ENCODE results near the gene NPHS1.
"Not testable (repeated sequence)": the region's sequence is repeated elsewhere in the genome, so short reads cannot be mapped to it uniquely, and the experiment has no call there.

The NPHS1 gene

DNA sequence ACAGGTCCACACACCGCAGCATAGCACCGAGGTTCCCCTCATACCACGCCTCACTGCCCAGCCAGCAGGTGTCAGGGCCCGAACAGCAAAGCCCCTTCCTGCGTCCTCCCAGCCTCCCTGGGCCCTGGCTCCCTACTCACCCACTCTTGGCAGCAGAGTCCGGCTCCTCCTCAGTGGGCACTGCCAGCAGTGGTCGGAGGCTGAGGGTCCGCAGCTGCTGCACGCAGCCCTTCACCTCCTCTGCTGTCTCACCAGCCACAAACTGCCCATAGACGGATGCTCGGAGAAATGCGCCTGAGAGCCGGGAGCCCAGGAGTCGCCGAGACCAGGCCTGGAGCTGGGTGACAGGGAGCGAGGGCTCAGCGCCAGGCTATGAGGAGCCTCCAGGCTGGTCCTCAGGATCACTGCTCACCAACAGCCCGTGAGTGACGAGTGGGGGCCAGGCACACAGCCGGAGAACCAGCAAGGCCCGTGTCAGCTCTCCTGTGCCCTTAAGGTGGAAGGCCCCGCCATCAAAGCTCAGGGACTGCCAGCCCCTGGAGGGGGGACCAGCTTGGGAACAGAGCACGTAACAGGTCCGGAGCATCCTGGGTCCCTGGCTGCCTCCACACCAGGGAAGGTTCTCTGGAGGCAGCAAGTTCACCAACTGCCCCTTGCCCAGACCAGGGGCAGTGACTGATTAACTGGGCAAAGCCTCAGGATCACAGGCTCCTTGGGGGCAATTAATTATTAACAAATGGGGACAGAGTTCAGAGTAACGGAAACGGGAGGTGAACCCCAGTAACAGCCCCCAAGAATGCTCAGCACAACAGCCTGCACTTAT lies 39.9 kb downstream of the NPHS1 start, which contains the start of gene PRODH2:
Gene PRODH2 (minus strand): TSS at position 626 of the 823 bp plus-strand sequence. CDS start 40 bp downstream, at position 586.
- DNase-seq (ENCODE audit: low read depth): no peak

GRCh38 chr19:35811317-35812219 lies 40.7 kb downstream of the NPHS1 start:
- no peak for DNase-seq (ENCODE audit: low read depth)

- no peak for DNase-seq (ENCODE audit: low read depth)
Measured at GRCh38 chr19:35807633-35808032, 44.7 kb downstream of the NPHS1 start.

DNA sequence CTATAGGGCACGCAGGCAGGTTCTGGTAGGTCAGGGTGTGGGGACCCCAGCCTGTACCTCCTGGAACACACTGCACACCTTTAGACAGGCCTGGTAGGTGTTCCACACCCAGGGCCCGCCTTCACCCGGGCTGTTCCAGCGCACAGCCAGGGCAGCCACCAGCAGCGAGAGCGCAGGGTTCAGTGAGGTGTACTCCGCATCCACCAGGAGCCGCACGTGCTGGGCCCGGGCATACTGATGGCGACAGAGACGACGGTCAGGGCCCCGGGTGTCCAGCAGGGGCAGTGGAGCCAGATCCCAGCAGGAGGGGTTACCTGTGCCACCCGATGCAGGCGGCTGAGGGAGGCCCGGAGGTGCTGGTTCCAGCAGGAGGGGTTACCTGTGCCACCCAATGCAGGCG lies 45.7 kb downstream of the NPHS1 start:
- DNase-seq (ENCODE audit: low read depth): no peak

GRCh38 chr19:35805526-35806102 lies 46.7 kb downstream of the NPHS1 start:
- DNase-seq (ENCODE audit: low read depth): no peak

DNA sequence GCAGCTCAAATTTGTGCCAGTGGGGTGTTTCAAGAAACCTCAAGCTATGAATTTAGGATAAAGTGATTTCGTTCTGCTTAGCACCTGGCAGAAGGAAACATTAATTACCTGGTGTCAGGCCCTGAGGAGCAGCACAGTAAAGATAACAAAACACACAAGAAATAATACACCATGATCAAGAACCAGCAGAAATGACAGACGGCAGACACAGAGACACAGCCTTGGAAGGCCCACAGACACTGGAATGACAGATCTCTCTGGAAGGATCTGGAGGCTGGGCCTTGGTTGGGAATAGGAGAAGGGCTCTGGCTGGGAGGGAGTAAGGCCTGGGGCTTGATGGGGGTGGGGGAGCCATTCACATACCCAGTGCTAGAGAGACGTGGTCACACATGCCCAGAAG lies 50.5 kb downstream of the NPHS1 start:
- no peak for DNase-seq (ENCODE audit: low read depth)

DNA sequence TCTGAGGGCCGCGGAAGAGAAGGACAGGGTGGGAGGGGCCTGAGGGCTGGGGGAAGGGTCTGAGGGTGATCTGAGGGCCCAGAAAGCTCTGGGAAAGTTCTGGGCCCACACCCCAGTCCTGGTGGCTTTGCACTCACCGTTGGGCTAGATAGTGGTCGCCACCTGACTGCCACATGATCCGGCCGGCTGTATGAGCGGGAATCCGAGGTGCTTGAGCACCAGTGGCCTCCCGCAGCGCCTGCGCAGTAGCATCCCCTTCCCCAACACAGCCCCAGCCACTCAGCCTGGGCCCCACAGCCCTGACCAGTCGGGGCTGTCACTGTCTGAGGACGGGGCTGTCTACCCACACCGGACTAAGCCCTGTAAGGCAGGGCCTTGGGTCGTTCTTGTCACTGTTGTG lies 54.6 kb downstream of the NPHS1 start:
- DNase-seq (ENCODE audit: low read depth): no peak

- DNase-seq (ENCODE audit: low read depth): no peak
Measured at GRCh38 chr19:35796645-35797542, 55.4 kb downstream of the NPHS1 start.

- not testable (repeated sequence) for DNase-seq (ENCODE audit: low read depth)
Measured at GRCh38 chr19:35795564-35795963, 56.7 kb downstream of the NPHS1 start.

GRCh38 chr19:35793381-35794165 lies 58.7 kb downstream of the NPHS1 start:
- DNase-seq (ENCODE audit: low read depth): no peak

DNA sequence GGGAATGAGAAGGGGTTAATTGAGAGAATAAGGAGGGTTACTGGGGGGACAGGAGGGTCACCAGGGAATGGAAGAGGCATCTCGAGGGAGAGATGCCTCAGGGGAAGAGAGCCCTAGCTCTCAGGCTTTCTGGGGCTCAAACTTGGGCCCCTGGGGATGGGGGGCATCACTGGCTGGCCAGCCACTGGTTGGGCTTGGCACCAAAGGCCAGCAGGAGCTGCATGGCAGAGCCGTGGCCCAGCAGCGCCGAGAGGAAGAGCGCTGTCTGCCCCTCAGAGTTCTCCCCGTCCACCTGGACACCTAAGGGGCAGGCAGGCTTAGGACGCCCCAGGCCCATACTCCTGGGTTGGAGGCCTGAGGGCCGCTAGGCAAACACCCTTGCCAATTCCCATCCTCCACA lies 59.4 kb downstream of the NPHS1 start:
- DNase-seq (ENCODE audit: low read depth): no peak

- DNase-seq (ENCODE audit: low read depth): no peak
Measured at GRCh38 chr19:35792312-35792711, 60.0 kb downstream of the NPHS1 start.

DNA sequence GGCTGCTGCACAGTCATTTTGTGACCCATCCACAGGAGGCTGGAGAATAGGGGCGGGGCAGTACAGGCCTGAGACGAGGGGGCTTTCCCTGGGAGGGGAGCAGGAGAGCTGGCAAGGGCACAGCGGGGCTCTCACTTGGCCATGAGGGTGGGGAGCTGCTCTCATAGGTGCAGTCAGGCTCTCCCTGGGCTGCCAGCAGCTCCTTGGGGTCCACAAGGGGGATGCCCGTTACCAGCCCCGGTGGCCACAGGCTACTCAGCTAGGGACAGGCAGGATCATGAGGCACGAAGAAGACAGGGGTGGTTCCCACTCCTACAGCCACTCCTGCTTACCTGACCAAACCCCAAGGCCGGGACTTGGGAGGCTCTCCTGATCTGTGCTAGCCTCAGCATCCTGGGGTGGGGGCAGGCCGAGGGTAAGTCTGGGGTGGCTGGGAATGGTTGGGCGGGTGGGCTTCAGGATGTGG lies 60.5 kb downstream of the NPHS1 start:
- DNase-seq (ENCODE audit: low read depth): no peak

GRCh38 chr19:35790981-35791813 lies 61.1 kb downstream of the NPHS1 start:
- no peak for DNase-seq (ENCODE audit: low read depth)

DNA sequence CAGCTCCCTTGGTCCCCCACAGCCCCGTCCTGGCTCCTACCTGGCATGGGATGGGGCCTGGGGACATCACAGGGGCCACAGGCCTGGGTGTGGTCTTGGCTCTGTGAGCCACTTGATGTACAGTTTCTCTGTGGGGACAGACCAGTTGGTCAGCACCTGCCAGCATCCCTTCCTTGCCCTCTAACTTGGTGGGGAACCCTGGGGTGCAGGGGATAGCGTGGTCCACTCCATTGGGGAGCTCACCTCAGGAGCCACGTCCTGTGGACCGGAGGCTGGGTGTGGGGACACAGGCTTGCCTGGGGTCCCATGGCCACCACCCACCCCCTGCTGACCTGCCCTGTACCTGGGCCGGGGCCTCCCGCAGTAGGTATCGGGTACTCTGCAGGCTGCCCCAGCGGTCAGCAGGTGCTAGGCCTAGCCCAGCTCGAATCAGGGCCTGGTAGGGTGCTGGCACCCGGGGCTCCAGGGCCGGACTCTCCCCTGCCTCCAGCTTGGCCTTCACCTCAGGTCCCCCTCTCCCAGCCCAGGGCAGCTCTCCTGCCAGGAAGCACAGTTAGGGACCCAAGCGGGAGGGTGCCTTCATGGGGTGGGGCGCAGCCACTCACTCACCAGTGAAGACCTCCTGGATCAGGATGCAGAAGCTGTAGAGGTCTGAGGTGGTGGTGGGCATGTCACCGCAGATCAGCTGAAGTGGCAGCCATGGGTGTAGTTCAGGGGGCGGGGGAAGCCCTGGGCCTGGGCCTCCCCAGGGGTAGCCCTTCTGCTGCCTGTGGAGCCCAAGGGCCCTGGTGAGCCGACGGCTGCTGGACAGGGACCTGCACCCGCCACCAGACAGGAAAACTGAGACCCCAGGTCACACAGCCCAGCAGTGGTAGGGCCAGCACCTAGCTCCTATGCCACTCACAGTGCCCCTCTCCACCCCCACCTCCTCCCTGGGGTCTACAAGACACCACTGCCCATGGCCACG lies 62.0 kb downstream of the NPHS1 start:
- DNase-seq (ENCODE audit: low read depth): no peak

GRCh38 chr19:35789195-35789977 lies 62.9 kb downstream of the NPHS1 start:
- DNase-seq (ENCODE audit: low read depth): no peak

GRCh38 chr19:35788205-35788960 lies 63.9 kb downstream of the NPHS1 start:
- no peak for DNase-seq (ENCODE audit: low read depth)
